ENCODE measurements around the gene ZNF157.

Gene ZNF157

DNA sequence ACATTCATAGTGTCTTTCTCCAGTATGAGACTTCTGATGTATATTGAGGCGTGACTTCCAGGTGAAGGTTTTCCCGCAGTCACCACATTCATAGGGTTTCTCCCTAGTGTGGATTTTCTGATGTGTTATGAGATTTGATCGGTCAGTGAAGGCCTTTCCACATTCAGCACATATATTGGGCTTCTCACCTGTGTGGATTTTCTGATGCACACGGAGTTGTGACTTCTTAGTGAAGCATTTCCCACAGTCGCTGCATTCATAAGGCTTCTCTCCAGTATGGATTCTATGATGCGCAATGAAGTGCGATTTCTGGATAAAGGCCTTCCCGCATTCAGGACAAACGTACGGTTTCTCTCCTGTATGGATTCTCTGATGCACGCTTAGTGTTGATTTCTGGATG is 77.2 kb downstream of the ZNF157 start:
- no peak for DNase-seq

DNA sequence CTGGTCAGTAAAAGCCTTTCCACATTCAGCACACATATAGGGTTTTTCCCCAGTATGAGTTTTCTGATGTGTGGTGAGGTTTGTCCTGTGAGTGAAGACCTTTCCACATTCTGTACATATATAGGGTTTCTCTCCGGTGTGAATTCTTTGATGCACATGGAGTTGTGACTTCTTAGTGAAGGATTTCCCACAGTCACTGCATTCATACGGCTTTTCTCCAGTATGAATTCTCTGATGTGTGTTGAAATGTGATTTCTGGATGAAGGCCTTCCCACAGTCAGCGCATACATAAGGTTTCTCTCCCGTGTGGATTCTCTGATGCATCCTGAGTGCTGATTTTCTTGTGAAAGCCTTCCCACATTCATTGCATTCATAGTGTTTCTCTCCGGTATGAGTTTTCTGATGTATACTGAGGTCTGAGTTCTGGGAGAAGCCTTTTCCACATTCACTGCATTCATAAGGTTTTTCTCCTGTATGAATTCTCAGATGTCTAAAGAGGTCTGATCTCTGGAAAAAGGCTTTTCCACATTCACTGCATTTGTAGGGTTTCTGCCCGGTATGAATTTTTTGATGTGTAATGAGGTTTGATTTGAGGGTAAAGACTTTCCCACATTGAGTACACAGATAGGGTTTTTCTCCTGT is 77.9 kb downstream of the ZNF157 start:
- DNase-seq: no peak

DNA sequence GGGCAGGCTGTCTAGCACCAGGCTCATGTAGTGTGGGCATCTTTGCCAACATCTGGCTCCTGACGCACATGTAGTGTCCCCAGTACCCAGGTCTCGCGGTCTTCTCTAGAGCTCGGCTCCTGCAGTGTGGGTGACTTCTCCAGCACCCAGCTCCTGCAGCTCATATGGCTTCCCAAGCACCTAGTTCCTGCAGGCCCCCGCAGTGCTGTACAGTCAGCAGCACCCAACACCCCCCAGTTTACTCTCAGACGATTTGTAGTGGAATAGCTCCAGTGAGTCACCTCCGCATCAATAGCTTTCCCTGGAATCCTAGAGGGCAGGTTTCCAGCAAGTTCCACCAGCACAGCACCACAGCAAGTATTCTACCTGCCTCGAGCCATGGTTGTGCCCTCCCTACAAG is 81.7 kb downstream of the ZNF157 start:
- no peak for DNase-seq

DNA sequence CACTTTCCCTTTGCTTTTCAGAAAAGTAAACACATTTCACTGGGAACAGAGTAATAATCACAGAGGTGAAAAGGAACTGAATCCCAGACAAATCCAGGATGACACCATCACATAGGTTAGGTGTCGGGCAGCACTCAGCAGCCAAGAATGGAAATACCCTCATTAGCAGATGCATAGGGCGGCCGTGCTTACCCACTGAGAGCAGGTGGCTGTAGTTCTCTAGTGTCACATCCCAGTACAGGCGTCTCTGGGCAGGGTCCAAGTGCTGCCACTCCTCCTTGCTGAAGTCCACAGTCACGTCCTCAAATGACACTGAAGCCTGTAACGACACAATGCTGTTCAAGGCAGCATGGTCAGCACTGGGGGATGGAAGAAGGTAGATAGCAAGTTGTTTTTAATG is 85.7 kb downstream of the ZNF157 start:
- DNase-seq: no peak

DNA sequence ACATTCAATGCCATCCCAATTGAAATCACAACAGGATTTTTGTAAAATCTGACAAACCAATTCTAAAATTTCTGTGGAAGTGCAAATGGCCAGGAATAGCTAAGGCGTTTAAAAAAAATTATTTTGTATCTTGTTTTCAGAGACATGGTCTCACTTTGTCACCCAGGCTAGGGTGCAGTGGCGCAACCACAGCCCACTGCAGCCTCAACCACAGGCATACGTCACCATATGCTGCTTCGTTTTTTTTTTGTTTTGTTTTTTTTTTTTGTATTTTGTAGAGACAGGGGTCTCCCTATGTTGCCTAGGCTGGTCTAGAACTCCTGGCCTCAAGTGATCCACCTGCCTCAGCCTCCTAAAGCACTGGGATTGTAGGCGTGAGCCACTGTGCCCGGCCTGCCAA is 88.2 kb downstream of the ZNF157 start:
- no peak for DNase-seq

DNA sequence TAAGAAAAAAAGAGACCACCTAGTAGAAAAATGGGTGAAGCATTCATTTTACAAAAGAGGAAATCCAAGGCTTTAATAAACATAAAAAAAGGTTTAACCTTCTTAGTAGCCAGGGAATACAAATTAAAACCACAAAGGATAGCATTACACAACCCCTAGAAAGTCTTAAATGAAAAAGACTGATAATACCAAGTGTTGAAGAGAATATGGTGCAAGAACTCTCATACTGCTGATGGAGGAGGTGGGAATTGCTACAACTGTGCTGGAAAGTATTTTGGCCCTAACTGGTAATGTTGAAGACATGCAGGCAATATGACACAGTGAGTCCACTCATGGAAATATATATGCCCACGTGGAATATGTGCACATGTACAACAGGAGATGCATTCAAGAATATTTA is 90.2 kb downstream of the ZNF157 start:
- DNase-seq: no peak

All from T-helper 1 cell (primary cell).